ENCODE measurements around the gene FYB1.
"Not testable (repeated sequence)": the region's sequence is repeated elsewhere in the genome, so short reads cannot be mapped to it uniquely, and the experiment has no call there.

FYB1 gene

DNA sequence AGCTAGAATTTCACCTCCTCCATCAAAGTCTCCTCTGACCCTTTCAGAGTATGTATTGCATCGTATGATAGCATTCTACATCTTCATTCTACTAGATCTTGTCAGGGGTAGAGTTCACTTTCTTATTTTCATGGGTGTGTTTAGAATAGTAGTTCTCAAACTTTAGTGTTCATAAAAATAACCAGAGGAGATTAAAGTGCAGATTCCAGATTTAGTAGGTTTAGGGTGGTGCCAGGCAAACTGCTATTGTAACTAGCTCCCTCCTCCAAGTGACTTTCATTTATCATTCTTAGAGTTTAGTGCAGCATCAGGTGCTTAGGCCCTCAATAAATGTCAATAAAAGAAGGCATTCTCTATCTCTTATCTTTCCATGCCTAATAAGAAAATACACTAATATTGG lies 7.2 kb upstream of the FYB1 start:
- no peak for DNase-seq

DNA sequence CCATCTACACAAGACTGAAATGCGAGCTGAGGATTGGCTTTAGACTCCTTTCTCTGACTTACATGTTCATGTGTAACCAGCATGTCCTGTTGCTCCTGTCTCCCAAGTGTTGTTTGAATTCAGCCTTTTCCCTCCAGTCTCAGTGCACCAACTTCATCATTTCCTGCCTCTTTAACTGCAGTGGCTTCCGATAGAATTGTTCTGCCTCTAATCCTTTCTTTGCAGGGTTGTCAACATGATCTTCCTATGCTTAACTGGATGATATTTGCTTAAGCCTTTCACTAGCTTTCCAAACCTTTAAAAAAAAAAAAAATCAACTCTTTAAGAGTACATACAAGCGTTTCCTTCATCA lies 6.7 kb upstream of the FYB1 start:
- DNase-seq, result no peak

DNA sequence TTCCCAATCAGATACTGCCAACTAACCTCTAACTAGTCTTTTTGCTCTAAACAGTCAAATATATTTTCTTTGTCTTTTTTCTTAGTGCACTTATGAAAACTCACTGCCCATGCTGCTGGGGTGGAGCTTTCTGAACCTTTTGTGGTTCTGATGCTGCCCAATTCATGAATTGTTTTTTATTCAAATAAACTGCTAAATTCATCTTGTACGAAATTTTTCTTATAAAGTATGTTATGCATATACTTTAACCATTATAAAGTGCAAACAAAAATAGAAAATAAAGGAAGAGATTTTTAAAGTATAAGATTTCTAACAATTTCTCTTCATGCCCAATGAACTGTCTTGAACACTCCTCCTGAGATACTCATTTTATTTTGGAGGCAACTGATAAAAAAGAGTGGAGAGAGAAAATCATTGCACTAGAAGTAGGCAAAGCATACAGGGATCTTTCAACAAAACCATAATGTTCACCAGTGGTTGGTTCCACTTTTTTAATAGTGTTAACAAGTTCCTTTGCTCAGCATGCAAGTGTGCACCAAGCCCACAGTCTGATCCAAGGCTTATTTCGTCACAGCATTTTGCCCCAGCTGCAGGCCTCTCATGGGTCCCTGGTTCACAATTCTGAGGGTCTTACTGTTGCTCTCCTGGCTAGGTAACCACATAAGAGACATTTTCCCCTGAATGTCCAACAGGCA lies 6.2 kb upstream of the FYB1 start:
- DNase-seq, result no peak

DNA sequence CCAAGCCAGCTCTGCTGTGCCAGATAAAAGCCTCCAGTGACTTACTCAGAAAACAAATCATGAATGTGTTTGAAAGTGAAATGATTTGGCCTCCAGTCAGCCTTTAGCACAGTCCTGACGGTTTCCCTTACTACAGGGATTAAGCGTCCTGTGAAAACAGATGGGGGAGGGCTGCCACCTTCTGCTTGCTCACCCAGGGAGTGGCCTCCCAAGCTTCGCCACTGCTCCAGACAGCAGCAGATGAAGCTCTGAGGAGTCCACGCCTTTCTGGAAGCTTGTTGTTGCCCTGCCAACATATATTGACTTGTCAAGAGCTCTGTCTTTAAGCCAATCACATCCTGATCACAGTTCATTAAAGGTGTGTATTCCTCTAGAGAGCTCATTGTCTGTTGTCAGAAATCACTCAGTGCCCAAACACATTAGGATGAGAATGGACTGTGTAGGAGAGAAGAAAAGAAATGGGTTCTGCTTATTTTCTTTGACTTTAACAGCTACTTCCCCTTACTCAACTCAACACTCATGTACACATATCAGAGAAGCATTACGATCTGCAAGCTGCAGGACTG lies 4.9 kb upstream of the FYB1 start:
- DNase-seq, result no peak

DNA sequence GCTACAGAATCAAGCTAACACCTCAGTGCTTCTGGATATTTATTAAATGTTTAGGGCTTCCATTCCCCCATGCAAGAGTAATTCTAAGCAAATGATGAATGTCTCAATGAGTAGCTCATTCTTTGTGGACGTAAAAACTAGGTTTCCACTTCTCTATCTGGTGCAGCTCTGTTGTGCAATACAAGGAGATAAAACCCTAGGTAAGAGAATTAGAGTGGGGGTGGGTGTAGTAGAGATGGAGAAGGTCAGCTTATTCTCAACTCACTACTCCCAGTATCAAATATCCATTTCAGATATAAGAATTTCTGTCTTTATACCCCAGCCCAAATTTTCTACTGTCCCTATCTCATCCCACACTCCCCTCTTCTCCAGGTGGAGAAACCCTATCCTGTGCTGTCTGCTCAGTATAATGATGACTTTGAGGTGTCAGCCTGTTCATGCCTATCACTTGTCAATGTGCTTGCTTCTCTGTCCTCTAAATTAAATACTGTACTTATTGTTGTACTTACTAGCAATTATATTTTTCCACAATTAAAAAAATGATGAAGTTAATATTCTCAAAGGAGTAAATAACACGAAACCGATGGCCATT lies 4.3 kb upstream of the FYB1 start:
- no peak for DNase-seq

DNA sequence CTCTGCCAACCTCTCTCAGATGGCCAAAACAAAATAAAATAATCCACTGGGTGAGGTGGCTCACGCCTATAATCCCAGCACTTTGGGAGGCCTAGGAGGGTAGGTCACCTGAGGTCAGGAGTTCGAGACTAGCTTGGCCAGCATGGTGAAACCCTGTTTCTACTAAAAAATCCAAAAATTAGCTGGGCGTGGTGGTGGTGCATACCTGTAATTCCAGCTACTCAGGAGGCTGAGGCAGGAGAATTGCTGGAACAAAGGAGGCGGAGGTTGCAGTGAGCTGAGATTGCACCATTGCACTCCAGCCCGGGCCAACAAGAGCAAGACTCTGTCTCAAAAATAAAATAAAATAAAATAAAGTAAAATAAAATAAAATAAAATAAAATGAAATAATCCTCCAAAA lies 2.3 kb upstream of the FYB1 start:
- DNase-seq, result not testable (repeated sequence)

DNA sequence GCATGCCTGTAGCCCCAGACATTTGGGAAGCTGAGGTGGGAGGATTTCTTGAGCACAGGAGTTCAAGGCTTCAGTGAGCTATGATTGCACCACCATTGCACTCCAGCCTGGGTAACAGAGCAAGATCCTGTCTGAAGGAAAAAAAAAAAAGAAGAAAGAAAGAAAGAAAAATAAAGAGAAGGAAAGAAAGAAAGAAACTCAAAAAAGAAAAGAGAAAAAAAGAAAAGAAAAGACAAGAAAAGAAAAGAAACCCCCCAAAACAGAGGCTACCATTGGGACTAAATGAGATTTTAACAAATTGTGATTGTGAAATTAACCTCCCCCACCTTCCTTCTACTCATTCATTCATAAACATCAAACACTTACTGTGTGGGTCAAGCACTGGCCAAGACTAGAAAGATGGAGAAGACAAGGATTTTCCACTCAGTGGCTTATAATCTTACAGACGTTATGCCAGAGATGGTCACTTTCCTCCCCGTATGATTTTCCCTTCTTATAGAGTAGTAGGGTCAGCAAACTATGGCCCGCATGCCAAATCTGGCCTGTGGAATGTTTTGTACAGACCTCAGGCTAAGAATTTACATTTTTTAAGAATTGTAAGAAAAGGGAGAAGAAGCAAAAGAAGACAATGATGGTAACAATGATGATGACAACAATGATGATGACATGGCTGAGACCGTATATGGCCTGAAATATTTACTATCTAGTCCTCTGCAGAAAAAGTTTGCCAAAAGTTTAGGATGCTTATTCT lies 1.1 kb upstream of the FYB1 start:
- no peak for DNase-seq

DNA sequence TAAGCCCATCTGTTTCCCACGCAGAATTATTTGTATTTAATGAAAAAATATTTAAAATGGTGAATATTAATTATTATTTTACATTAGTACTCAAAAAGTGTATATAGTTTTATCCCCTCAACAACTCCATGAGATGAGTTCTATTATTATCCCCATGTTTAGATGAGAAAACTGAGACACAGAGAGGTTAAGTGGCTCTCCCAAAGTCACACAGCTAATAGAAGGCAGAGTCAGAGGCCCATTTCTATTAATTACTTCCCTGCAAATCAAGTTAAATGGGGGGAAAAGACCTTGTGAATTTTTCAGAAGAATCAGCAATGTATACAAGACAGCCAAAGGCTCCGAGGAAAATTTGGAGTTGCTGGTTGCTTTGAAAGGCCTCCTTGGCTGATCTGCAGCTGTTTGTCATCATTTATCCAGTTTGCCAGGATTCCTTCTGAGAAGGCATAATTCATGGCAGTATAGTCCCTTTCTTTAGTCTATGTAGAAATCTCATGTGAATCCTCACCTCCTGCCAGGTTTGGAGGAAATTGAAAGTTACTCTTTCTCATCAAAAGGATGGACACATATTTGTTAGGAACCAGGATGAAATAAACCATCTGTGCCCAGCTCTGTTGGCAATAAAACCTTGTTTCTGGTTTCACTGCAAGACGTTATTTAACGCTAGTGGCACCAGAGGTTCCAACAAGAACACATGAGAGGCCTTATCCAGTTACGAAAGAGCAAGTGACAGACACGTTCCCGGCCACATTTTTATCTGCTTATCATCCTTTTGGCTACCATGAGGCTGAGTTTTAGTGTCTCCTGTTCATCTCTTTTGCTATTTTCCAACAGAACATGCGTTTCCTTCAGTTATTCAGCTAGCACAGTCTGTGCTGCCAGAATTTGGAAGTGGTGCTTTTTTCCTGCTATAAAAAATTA lies 621 bp downstream of the FYB1 start:
- no peak for DNase-seq

DNA sequence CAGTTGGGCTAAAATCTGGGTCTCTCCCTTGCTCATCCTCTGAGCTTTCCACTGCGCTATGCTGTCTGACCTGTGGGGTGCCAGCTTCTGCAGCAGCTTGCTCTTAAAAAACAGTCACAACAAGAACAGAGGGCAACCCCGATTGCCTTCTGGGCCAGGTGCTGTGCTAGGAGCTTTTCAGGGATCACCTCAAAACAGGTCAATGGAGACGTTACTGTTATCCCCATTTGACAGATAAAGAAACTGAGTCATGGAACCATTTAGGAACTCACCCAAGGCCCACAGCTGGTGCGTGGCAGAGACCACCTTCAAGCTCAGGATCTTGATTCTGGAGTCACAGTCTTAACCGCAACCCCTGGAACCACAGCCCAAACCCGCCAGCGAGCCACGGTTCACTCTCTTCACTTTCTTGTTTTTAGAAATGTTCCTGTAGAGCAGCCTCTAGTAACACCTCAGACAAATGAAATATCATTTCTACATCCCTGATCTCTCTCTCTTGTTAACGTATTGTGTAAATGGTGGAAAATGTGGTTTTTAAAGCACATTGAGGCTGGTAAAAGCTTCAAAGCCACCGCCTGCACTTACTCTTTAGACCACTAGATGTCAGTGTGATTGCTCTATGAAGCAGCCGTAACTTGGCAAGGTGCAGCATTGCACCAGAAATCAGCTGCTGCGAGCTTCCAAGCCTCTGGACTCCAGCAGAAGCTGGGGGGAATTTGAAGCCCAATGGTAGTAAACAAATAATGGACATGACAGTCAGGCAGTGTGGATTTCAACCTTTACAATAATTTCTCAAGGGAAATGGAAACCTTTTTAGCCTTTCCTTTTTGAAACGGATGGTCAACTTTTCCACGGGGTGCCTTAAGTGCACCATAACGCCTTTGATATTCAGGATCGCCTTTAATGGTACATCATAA lies 1.7 kb downstream of the FYB1 start:
- DNase-seq, result peak; percentile 45 to 80

DNA sequence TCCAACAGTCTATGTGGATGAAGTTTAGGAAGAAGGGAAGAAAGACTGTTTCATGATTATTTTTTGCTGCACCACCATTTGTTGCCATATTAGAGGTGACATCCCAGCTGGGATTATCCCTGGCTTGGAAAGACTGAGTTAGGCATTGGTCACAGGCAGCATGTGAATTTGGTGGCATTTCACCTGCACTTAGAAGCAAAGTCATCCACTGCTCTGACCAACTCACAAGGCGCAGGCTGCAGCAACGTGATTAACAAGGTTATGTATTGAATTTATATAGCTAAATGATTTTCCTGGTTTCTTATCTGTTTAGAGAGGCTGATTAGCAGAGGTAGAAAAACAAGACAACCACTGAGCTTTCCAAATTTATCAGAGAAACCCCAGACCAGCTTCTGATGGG lies 2.7 kb downstream of the FYB1 start:
- DNase-seq, result no peak

DNA sequence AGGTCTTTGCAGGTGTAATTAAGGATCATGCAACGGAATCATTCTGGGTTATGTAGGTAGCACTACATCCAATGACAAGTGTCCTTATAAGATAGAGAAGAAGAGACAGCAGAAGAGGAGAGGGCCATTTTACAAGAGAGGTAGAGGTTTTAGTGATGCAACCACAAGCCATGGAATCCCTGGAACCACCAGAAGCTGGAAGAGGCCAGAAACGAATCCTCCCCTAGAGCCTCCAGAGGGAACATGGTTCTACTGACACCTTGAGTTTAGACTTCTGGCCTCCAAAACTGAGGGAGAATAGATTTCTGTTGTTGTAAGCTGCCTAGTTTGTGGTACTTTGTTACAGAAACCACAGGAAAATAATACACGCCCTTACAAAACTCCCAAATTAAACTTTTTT lies 3.5 kb downstream of the FYB1 start:
- no peak for DNase-seq

DNA sequence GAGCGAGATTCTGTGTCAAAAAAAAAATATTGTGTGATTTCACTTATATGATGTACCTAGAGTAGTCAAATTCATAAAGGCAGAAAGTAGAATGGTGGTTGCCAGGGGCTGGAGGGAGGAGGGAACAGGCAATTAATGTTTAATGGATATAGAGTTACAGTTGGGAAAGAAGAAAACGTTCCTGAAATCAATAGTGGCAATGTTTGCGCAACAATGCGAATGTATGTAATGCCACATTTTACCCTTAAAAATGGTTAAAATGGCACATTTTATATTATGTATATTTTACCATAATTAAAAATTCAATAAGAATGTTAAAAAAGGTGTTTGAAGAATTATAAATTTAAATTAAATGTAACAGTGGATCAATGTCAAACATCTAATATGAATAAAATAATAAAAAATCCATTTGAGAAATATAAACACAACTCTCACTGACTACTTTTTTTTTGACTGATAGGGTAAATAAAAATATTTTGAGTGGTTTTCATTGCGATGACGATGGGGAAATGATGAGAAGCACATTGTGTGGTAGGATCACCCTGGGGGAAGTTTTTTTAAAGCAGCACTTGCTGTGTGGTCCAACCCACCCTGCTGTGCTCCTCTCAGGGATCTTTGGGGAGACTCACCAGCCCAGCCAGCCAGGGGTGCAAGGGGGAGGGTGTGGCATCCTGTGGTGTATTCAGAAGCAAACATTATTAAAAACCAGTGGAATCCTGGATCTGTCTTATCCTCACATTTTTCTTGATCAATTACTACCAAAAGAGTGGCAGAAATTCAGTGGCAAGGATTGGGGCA lies 4.3 kb downstream of the FYB1 start:
- DNase-seq, result no peak

DNA sequence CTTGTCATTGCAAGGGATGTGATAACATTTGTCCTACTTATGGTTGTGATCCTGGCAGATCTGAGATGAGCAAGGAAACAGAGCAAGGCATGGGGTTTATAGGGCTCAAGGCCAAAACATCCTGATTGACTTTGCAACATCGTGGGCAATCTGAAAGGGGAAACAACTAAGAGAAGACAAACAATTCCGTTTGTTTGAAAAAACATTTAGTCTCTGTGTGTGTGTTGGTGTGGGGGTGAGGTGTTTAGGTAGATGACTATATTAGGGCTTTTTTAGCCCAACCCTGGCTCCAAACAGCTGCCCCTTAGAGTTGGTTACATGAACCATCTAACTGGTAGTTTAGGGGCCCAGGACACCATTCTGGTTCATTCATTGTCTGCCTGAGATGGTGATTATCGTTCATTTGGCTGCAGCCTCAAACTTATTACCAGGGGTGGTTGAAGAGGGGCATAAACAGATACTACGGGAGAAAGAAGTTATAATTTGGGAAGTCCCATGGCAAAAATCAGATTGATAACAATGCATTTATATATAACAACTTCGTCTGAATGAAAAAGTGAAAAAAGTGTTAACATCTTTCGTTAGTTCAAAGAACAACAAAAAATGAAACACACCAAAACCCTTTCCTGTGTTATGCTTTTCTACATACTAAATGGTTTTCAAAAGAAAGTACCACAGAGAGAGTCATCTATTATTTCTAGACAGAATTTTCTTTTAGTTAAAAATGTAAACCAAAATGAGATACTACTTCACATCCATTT lies 5.7 kb downstream of the FYB1 start:
- no peak for DNase-seq

DNA sequence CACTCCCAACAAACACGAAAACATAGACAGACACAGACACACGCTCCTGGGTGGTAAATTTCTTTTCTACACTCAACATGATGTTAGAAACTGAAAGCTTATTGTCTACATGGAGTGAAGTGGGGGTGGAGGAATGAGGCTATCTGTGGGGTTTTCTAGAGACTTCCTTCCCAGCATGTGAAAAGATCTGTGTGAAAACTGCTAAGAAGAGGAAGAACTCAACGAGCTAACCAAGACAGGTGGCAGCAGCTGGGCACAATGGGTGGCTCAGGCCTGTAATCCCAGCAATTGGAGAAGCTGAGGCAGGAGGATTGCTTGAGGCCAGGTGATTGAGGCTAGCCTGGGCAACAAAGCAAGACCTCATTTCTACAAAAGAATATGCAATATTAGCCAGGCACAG lies 7.6 kb downstream of the FYB1 start:
- DNase-seq, result no peak

DNA sequence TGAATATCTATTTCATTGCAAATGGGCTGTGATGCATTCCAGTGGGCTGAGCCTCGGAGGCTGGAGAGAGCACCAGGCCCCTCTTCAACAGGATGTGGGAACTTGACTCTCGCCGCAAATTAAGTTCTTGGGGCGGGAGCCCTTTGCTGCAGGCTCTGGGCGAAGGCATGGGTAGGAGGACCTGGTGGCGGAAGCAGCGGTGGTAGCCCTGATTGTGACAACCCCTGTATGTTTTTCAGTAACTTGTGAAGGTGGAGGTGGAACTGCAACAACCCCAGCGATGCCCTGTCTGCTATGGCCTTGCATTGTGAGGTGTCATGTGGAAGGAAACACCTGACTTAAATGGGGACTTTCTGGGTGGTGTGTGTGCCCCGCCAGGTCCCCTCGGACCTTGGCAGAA lies 9.4 kb downstream of the FYB1 start:
- no peak for DNase-seq

DNA sequence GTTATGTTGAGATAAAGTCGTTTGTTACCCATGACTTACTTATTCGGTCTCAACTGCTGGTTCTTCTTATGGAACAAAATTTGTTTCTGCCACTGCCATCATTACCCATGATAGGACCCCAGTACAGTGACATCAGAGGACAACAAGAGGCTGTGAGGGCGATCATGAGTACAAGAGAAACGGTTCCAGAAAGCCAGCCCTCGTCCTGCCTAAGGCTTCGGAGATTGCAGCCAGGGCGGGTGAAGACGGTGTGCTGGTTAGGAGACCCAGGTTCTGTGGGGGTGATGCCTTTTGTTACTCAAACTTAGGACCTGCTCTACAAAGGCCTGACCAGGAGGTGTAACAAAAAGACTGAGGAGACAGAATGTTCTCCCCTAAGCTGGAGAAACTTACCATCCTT lies 10.9 kb downstream of the FYB1 start:
- DNase-seq, result no peak

DNA sequence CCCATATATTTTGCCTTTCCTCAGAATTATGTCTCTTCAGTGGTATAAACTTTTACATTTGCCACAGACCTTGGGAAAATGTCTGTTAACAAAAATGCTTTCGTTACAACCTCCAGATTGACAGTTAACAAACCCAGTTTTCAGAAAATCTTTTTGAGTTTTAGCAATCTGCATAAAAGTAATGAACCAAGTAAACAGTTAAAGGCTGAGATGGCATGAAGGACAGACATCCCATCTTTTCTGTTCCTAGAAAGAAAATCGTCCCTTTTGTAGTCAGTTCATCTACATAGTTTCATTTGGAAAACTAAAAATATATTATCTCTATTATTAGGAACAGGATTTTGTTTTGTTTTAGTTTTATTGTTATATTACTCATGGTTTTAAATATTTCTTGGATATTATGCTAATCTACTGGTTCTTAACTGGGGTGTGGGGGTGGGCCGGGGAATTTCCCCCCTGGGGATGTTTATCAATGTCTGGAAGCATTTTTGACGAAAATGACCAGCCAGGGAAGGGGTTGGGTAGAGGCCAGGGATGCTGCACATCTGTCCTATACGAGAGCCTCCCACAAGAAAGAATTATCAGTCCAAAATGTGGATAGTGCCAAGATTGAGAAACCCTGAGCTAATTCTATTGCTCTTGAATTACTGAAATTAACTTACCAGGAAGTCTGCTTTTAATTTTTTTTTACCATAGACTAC lies 11.9 kb downstream of the FYB1 start:
- no peak for DNase-seq

DNA sequence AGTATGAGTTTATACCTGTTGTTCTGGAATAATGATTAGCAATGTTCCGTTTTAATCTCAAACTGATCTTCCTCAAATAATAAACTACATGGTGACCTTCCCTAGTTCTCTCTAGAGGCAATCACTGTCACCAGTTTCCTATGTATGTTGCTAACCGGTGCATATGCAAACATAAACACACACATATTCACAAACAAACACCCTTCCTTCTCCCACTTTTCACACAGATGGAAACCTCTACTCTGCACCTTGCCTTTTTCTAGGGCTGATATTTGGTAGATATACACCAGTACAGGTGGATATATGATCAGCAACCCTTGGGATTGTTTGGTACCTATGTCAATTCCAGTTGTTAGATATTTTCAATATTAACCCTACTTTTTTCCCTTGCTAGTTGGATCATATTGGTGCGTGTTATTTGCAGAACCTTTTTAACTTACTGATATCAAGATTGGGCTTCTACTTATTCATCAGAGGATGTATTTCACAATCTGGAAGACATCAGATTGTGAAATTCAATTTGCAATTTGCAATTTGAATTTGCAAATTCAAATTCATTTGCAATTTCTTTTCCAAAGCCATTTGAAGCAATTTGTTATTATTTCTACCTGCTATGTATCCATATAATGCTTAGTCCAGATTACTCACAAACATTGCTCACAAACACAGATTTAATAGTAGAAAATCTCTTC lies 12.6 kb downstream of the FYB1 start:
- no peak for DNase-seq

DNA sequence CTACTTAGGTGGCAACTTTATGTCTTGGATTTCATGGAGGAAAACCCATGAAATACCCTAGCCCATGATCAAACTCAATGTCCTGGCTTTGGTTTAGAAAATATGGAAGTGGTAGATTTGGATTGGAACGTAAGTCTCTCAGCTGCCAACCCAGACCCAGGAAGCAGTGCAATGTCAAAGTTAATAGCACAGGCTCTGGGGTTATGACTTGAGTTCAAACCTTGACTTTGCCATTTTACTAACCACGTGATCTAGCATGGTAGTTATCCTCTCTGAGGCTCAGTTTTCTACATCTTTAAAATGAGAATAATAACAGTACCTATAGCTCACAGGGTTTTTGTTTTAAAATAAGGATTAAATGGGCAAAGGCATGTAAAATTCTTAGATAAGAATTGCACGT lies 13.8 kb downstream of the FYB1 start:
- DNase-seq, result no peak

All from SW 1271 (cell line).